ENCODE measurements around the gene PSMB7.

PSMB7 gene

DNA sequence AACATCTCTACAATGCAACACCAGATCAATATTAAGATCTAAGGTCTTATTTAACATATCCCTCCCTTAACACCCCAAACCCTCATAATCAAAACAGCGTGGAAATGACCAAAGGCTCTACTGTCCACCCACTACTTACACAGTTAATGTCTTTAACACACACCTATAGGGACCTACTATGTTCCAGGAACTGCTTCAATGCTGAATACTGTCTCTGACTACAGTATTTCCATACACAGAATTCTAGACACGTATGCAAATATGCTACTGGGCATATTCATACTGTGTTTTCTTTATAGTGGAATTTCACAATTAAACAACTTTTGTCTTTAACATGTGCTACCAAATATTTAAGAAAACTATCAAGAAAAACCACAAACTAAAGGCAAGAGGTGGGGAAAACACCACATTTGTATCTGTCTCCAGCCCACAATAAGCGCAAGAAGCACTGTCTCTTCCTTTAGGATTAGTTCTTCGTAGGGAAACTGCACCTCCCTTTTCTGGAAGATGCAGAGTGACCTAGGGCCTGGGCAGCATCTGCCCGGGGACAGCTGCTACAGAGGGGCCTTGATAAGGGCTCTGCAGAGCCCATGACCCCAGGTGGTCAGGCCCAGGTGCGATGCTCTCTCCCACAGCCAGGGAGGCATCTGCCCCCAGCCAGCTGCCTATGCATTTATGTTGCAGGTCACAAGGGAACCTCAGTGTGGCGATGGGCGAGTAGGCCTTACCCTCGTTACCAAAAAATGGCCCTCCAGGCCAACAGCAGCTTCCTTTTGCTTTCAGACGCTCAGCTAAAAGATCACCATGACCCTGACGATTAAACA, 55.2 kb downstream of the PSMB7 start:
- H3K4me2 ChIP-seq (ENCODE audit: low read depth, low read length): no peak overlapping the region
- no peak overlapping the region for H3K27ac ChIP-seq (ENCODE audit: low read length)
- no peak overlapping the region for H2AFZ ChIP-seq (ENCODE audit: low read length)
- H4K20me1 ChIP-seq (ENCODE audit: insufficient read depth, low read length): peaks cover 22% of the 10 kb centered on the region
- H3K36me3 ChIP-seq (replicated peaks; ENCODE audit: insufficient read depth, low read length): no peaks in the 10 kb centered on the region; the same call in 1 of the 2 replicates
- TF ChIP-seq EZH2phosphoT487 (IDR thresholded peaks at IDR 0.05; ENCODE audit: low read length) (no peak), EZH2 (optimal IDR thresholded peaks at IDR 0.05; ENCODE audit: low read depth, low read length) (no peak)
- TF ChIP-seq, protein P1, sequence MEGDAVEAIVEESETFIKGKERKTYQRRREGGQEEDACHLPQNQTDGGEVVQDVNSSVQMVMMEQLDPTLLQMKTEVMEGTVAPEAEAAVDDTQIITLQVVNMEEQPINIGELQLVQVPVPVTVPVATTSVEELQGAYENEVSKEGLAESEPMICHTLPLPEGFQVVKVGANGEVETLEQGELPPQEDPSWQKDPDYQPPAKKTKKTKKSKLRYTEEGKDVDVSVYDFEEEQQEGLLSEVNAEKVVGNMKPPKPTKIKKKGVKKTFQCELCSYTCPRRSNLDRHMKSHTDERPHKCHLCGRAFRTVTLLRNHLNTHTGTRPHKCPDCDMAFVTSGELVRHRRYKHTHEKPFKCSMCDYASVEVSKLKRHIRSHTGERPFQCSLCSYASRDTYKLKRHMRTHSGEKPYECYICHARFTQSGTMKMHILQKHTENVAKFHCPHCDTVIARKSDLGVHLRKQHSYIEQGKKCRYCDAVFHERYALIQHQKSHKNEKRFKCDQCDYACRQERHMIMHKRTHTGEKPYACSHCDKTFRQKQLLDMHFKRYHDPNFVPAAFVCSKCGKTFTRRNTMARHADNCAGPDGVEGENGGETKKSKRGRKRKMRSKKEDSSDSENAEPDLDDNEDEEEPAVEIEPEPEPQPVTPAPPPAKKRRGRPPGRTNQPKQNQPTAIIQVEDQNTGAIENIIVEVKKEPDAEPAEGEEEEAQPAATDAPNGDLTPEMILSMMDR (IDR thresholded peaks at IDR 0.05; ENCODE audit: low read length): no peak
- H3K9me2 ChIP-seq (replicated peaks; ENCODE audit: insufficient read depth, low read length): no peaks in the 10 kb centered on the region
- H3K79me2 ChIP-seq (ENCODE audit: low read length): peaks cover 98% of the 10 kb centered on the region
- H3K4me1 ChIP-seq (ENCODE audit: low read length): no peaks in the 10 kb centered on the region
- no peak for DNase-seq
- H3F3A ChIP-seq (ENCODE audit: insufficient read depth, low read length): no peaks in the 10 kb centered on the region
- H3K9me3 ChIP-seq (replicated peaks; ENCODE audit: insufficient read depth, low read length): no peaks in the 10 kb centered on the region
- H3K9ac ChIP-seq (ENCODE audit: low read length): no peak overlapping the region
- no peak overlapping the region for H3K4me3 ChIP-seq (ENCODE audit: low read length)
- no peaks in the 10 kb centered on the region for H3K27me3 ChIP-seq (replicated peaks; ENCODE audit: insufficient read depth, low read length)

DNA sequence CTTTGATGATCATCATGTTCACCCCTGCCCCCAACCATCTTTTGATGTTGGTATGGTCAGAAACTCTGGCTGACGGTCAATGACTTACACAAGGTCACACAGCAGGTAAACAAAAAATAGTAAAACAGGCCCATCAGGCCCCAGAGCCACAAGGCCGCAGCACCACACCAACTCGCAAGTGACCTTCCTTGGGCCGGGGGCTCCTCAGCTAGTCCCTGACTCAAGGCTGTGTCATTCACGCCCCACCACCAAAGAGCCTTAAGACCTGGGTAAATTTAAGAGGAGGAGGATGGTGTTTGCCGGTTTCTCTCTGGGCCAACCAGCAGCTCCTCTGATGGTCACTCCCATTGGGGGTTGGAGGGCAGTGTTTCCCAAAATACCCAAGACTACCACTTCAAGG, 55.8 kb downstream of the PSMB7 start:
- no peak overlapping the region for H3K4me2 ChIP-seq (ENCODE audit: low read depth, low read length)
- H3K36me3 ChIP-seq (replicated peaks; ENCODE audit: insufficient read depth, low read length): no peaks in the 10 kb centered on the region; the same call in 1 of the 2 replicates
- no peak overlapping the region for H2AFZ ChIP-seq (ENCODE audit: low read length)
- H3K27me3 ChIP-seq (replicated peaks; ENCODE audit: insufficient read depth, low read length): no peaks in the 10 kb centered on the region
- H3K27ac ChIP-seq (ENCODE audit: low read length): no peak overlapping the region
- no peaks in the 10 kb centered on the region for H3K4me1 ChIP-seq (ENCODE audit: low read length)
- H3K9me2 ChIP-seq (replicated peaks; ENCODE audit: insufficient read depth, low read length): no peaks in the 10 kb centered on the region
- no peak for DNase-seq
- TF ChIP-seq EZH2phosphoT487 (IDR thresholded peaks at IDR 0.05; ENCODE audit: low read length) (no peak), EZH2 (optimal IDR thresholded peaks at IDR 0.05; ENCODE audit: low read depth, low read length) (no peak)
- TF ChIP-seq, protein P1 (IDR thresholded peaks at IDR 0.05; ENCODE audit: low read length): no peak
- no peaks in the 10 kb centered on the region for H3K9me3 ChIP-seq (replicated peaks; ENCODE audit: insufficient read depth, low read length)
- no peak overlapping the region for H3K4me3 ChIP-seq (ENCODE audit: low read length)
- no peak overlapping the region for H3K9ac ChIP-seq (ENCODE audit: low read length)
- no peaks in the 10 kb centered on the region for H3F3A ChIP-seq (ENCODE audit: insufficient read depth, low read length)
- H4K20me1 ChIP-seq (ENCODE audit: insufficient read depth, low read length): peaks cover 22% of the 10 kb centered on the region
- H3K79me2 ChIP-seq (ENCODE audit: low read length): peaks cover 98% of the 10 kb centered on the region

DNA sequence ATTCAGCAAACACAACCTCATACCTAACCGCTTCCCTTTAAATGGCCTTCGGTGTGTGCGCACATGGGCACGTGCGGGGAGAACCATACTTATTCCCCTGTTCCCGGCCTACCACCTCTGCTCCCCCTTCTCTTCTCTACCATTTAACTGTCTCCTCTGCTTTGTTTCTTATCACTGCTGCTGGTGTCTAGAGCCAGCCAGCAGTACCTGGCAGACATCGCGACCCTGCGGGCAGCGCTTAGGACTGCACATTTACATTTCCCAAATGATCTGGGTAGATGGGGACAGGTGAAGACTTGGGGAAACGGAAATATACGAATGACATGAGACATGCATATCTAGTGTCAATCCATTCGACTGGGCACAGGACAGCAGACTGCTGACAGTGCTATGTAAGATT, 56.6 kb downstream of the PSMB7 start:
- Histone ChIP-seq H2AFZ (ENCODE audit: low read length) (no peak overlapping the region), H3K79me2 (ENCODE audit: low read length) (peaks cover 93% of the 10 kb centered on the region), H3K9me3 (replicated peaks; ENCODE audit: insufficient read depth, low read length) (no peaks in the 10 kb centered on the region), H4K20me1 (ENCODE audit: insufficient read depth, low read length) (peaks cover 22% of the 10 kb centered on the region), H3K9me2 (replicated peaks; ENCODE audit: insufficient read depth, low read length) (no peaks in the 10 kb centered on the region), H3K27me3 (replicated peaks; ENCODE audit: insufficient read depth, low read length) (no peaks in the 10 kb centered on the region), H3F3A (ENCODE audit: insufficient read depth, low read length) (no peaks in the 10 kb centered on the region), H3K9ac (ENCODE audit: low read length) (no peak overlapping the region), H3K4me2 (ENCODE audit: low read depth, low read length) (no peak overlapping the region), H3K36me3 (replicated peaks; ENCODE audit: insufficient read depth, low read length) (no peaks in the 10 kb centered on the region), H3K4me1 (ENCODE audit: low read length) (no peaks in the 10 kb centered on the region), H3K4me3 (ENCODE audit: low read length) (no peak overlapping the region), H3K27ac (ENCODE audit: low read length) (no peak overlapping the region)
- no peak for DNase-seq
- TF ChIP-seq, protein P1 (IDR thresholded peaks at IDR 0.05; ENCODE audit: low read length): no peak
- no peak for TF ChIP-seq EZH2phosphoT487 (IDR thresholded peaks at IDR 0.05; ENCODE audit: low read length)
- no peak for TF ChIP-seq EZH2 (optimal IDR thresholded peaks at IDR 0.05; ENCODE audit: low read depth, low read length)

Measured in MM.1S (cell line).